OCI-M1 (cell line): ENCODE measurements around the gene CC2D1B.

ENCODE experiments used
- DNase-seq: peaks from one replicate; lab custom pipeline; 2025; lab: John Stamatoyannopoulos, UW

CC2D1B gene

DNA sequence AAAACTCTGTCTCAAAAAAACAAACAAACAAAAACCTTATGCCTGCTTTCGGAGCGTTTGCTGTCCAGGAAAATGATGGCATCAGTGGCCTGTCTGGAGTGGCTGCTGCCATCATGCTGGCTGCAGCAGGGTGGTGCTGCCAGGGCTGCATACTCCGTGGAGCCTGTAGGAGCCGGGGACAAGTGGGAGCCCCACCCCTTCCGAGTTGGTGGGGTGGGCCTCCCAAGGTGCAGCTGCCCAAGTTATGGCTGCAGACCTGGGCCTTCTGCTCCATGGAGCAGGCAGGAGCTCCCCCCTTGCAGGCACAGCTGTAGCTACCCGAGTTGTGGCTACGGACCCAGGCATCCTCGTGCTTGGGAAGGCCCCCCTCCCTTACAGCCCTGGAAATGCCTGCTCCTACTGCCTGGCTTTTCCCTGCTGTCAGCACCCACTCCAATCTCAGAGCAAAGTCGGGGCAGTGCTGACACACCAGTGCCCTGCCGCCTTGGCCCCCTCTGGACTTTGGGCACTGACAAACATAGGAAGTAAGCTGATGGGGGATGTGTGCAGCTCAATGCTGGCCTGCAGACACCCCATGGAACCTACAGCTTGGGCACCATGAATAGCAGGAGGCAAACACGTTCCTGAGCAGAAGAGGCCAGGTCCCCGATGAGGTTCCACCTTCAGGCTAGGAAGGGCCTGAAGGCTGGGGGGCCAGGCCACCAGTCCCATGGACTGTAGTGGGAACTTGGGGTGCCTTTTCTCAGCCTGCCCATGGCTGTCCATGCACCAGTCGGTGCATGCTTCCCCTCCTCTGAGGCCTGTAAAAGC, 60.4 kb downstream of the CC2D1B start:
- DNase-seq = no peak
